Activated T-cell treated with anti-CD3 and anti-CD28 coated beads, Interleukin-2, amount 50 U/mL, for 4 hours (primary cell): ENCODE results near the gene SLC25A25. TPM values are rescaled to one million over a fixed set of nuclear protein-coding genes. Genes with fewer than 3 reads are reported as not detected.

Experiments used
- ATAC-seq, 2 donors: fragments of 200-7000 bp; cut with Tn5 transposase; one replicate each; pipeline ENCODE4 v1.10.0; 2021
- DNase-seq: peaks from one replicate; pipeline ENCODE4 v3.0.0-alpha.2; 2020
- H3K27me3 Mint-ChIP-seq: one replicate; pipeline ENCODE4 v1.8.0; 2021; ENCODE audit warnings: low read depth, mixed read lengths
- H3K36me3 Mint-ChIP-seq: one replicate; pipeline ENCODE4 v1.8.0; 2022; ENCODE audit warnings: mixed read lengths; ENCODE audit not compliant: insufficient read depth
- H3K4me1 Mint-ChIP-seq: one replicate; pipeline ENCODE4 v1.8.0; 2021; ENCODE audit warnings: low read depth, mixed read lengths
- H3K4me3 Mint-ChIP-seq: one replicate; pipeline ENCODE4 v1.8.0; 2021; ENCODE audit warnings: mild to moderate bottlenecking, moderate library complexity, mixed read lengths
- H3K9me3 Mint-ChIP-seq: one replicate; pipeline ENCODE4 v1.8.0; 2021; ENCODE audit warnings: mixed read lengths
- total RNA-seq, 3 donors: library from RNA; stranded (reverse); gene quantifications; one replicate each; pipeline ENCODE4 v1.2.1, GENCODE V29; 2021

Gene SLC25A25
- total RNA-seq, 3 donors from 2014 or later = 13.9 to 16.3 (median 15.6) TPM

DNA sequence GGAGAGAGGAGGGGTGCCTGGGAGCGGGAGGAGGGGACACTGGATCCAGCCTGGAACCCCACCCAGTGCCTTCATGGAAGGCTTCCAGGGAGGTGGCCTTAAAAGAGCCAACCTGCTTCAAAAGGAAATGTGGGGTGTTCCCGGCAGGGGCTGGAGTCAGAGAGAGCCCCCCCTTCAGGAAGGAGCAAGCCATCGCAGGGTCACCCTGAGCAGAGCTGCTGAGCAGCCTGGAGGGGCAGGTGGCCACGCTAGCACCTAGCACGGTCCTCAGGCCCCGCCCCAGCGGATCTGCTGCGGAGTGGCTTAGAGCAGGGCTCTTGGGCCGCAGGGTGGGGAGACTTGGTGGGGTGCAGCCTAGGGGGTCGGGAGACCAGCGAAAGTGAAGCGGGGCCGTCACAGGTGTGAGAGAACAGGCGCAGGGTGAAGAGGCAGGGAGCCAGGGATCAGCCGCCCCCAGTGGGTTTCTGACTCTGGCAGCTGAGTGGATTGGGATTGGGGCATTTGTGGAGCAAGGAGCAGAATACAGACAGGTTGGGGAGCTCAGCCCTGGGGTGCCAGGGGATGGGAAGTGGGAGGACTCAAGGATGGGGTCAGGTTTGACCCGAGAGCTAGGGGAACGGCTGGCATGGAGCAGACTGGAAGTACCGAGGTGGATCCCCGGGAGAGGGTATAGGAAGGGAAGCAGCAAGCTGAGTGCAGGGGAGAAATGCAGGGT lies 82.7 kb downstream of the SLC25A25 start:
- Mint-ChIP-seq H3K27me3 (no peaks in the 10 kb centered on the region), H3K4me3 (no peak overlapping the region), H3K36me3 (no peaks in the 10 kb centered on the region), H3K9me3 (no peaks in the 10 kb centered on the region), H3K4me1 (peaks cover 3% of the 10 kb centered on the region)
- peak; percentile 56 to 60 for ATAC-seq
- DNase-seq = no peak

- Mint-ChIP-seq H3K9me3 (no peaks in the 10 kb centered on the region), H3K4me3 (no peak overlapping the region), H3K36me3 (no peaks in the 10 kb centered on the region), H3K27me3 (no peaks in the 10 kb centered on the region), H3K4me1 (peaks cover 3% of the 10 kb centered on the region)
- ATAC-seq = no peak
- no peak for DNase-seq
These were observed 83.5 kb downstream of the SLC25A25 start for GRCh38 chr9:128151309-128152132.

GRCh38 chr9:128152133-128153059 lies 84.4 kb downstream of the SLC25A25 start:
- Mint-ChIP-seq H3K27me3 (no peaks in the 10 kb centered on the region), H3K9me3 (no peaks in the 10 kb centered on the region), H3K36me3 (no peaks in the 10 kb centered on the region), H3K4me1 (peaks cover 3% of the 10 kb centered on the region), H3K4me3 (no peak overlapping the region)
- DNase-seq = no peak
- no peak for ATAC-seq

DNA sequence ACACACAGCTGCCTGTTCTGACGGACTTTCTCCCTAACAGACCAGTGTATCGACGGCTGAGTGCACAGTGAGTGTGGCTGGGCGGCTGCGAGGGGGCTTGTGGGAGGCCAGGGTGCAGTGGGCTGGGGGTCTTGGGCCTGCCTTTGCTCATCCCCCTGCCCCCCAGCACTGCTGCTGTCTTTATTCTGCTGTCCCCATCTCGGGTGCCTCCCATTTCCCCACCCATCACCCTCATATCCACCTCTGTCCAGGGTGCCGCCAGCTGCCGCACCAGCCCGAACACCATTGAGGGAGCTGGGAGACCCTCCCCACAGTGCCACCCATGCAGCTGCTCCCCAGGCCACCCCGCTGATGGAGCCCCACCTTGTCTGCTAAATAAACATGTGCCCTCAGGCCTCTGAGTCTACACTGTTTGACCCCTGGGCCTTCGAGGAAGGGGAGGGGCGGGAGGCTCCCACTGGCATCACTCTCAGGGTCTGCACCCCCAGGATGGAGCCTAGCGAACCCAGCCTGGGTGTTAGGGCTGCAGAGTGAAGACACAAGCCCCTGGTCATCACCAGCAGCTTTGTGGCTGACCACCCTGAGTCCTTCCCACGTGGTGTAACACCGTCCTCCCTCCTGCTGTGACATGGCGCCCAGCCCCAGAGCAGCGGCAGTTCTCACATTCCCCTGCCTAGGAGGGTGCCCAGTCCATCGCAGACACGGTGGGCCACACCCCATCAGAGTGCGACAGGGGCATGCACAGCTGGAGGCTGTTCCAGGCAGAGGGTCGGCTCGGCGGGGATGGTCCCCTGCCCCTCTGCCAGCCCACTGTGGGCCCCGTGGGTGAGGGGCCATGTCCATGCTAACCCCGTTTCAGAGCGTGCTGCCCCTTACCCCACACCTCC lies 85.3 kb downstream of the SLC25A25 start:
- H3K4me1 Mint-ChIP-seq = peaks cover 3% of the 10 kb centered on the region
- ATAC-seq (no peak), DNase-seq (no peak)
- no peaks in the 10 kb centered on the region for H3K9me3 Mint-ChIP-seq
- no peak overlapping the region for H3K4me3 Mint-ChIP-seq
- no peaks in the 10 kb centered on the region for H3K27me3 Mint-ChIP-seq
- no peaks in the 10 kb centered on the region for H3K36me3 Mint-ChIP-seq

GRCh38 chr9:128153947-128154695 lies 86.1 kb downstream of the SLC25A25 start:
- Mint-ChIP-seq H3K36me3 (no peaks in the 10 kb centered on the region), H3K9me3 (no peaks in the 10 kb centered on the region), H3K27me3 (no peaks in the 10 kb centered on the region), H3K4me3 (no peak overlapping the region), H3K4me1 (peaks cover 3% of the 10 kb centered on the region)
- no peak for ATAC-seq
- DNase-seq = no peak

GRCh38 chr9:128155736-128156500 lies 87.9 kb downstream of the SLC25A25 start:
- Mint-ChIP-seq H3K36me3 (no peaks in the 10 kb centered on the region), H3K4me3 (no peak overlapping the region), H3K27me3 (no peaks in the 10 kb centered on the region), H3K4me1 (peaks cover 5% of the 10 kb centered on the region), H3K9me3 (no peaks in the 10 kb centered on the region)
- DNase-seq = no peak
- no peak for ATAC-seq

Other genes starting within 250 kb of the SLC25A25 start
- gene ENG, start 213.6 kb upstream of the SLC25A25 start, total RNA-seq = 10 to 100 TPM; 10.7 to 20.3 (median 14.8) TPM
- 1 to 10 TPM; 3.6 to 6.4 (median 5.0) TPM for gene AK1, start 190.6 kb upstream of the SLC25A25 start, total RNA-seq
- gene ST6GALNAC6, start 168.6 kb upstream of the SLC25A25 start, total RNA-seq = 10 to 100 TPM; 25.9 to 31.5 (median 31.0) TPM
- 10 to 100 TPM; 22.0 to 25.7 (median 24.7) TPM for gene ST6GALNAC4, start 151.2 kb upstream of the SLC25A25 start, total RNA-seq
- gene PIP5KL1, start 137.5 kb upstream of the SLC25A25 start, total RNA-seq = 1 to 10 TPM; 2.3 to 3.5 (median 2.8) TPM
- gene DPM2, start 130.4 kb upstream of the SLC25A25 start, total RNA-seq = 10 to 100 TPM; 89.6 to 91.5 (median 89.9) TPM
- 10 to 100 TPM; 75.5 to 87.3 (median 86.0) TPM for gene EEIG1, start 87.2 kb upstream of the SLC25A25 start, total RNA-seq
- 10 to 100 TPM in 1 of 3 donors, 1 to 10 TPM in 2; 9.5 to 11.2 (median 9.7) TPM for gene NAIF1, start 912 bp upstream of the SLC25A25 start, total RNA-seq
- 100 to 1,000 TPM; 123 to 132 (median 123) TPM for gene PTGES2, start 59.5 kb downstream of the SLC25A25 start, total RNA-seq
- gene LCN2, start 81.2 kb downstream of the SLC25A25 start, total RNA-seq = not detected
- 10 to 100 TPM; 71.0 to 72.7 (median 71.6) TPM for gene BBLN, start 92.0 kb downstream of the SLC25A25 start, total RNA-seq
- 100 to 1,000 TPM; 117 to 128 (median 124) TPM for gene CIZ1, start 123.3 kb downstream of the SLC25A25 start, total RNA-seq
- gene DNM1, start 135.1 kb downstream of the SLC25A25 start, total RNA-seq = under 1 TPM; 0.32 to 0.43 (median 0.40) TPM
- 10 to 100 TPM; 39.4 to 48.2 (median 46.5) TPM for gene GOLGA2, start 207.8 kb downstream of the SLC25A25 start, total RNA-seq
- gene SWI5, start 208.0 kb downstream of the SLC25A25 start, total RNA-seq = 10 to 100 TPM; 18.6 to 19.5 (median 19.1) TPM